Colon (tissue), 2 donors: ENCODE data around the gene KRTAP12-3.
"Not testable (repeated sequence)": the region's sequence is repeated elsewhere in the genome, so short reads cannot be mapped to it uniquely, and the experiment has no call there.

Source experiments
- FAIRE-seq: peaks from 2 replicates; lab custom pipeline; 2012; peaks lifted over from hg19 to GRCh38; lab: Jason Lieb, UNC
- donor health status: control.
- donor health status: control.

Gene KRTAP12-3, protein sequence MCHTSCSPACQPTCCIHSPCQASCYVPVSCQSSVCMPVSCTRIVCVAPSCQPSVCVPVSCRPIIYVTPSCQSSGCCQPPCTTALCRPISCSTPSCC

DNA sequence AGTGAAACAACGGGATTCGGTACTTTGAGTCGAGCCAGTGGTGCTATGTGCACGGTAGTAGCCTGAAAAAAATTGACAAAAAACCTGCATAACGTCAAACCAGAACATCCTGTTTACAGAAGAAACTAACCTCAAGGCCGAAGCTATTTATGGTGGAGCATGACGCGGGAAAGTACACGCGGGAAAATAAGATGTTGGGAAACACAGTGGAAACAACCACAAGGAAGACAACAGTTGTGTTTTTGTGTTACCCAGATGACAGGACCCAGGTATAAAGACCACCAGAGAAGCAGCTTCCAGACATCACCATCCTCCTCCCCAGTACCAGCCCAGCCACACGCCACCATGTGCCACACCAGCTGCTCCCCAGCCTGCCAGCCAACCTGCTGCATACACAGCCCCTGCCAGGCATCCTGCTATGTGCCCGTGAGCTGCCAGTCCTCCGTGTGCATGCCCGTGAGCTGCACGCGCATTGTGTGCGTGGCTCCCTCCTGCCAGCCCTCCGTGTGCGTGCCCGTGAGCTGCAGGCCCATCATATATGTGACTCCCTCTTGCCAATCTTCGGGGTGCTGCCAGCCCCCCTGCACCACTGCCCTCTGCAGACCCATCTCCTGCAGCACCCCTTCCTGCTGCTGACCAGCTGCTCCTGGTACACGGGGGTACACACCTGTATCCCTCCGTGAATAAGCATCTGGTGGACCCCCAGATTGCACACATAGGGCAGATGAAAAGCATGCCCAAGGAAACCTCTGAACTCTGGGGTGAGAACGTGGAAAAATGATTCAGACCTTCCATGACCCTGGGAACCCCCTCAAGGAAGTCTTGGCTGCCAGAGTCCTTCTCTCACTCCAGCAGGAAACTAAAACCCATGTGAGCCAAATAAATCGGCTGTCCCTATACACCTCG, at the start of gene KRTAP12-3:
Gene KRTAP12-3, plus strand, starts transcription at position 298 of the 906 bp plus-strand sequence. Its CDS starts 48 bp downstream, at position 346.
- no peak for FAIRE-seq

DNA sequence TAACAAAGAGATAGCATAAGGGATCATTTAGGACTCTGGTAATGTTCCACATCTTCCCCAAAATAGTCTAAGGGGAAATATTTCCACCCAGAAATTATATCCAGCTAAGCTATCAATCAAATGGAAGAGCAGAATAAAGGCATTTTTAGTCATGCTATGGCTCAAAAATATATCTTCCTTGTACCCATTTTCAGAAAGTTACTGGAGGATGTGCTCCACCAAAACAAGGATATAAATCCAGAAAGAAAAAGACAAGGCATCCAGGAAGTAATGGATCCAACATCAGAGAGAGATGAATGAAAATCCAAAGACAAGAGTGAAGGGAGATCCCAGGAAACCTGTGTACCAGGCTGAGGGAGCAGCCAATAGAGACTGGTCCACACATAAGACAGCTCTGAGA, 48.5 kb upstream of the KRTAP12-3 start:
- FAIRE-seq, result no peak

DNA sequence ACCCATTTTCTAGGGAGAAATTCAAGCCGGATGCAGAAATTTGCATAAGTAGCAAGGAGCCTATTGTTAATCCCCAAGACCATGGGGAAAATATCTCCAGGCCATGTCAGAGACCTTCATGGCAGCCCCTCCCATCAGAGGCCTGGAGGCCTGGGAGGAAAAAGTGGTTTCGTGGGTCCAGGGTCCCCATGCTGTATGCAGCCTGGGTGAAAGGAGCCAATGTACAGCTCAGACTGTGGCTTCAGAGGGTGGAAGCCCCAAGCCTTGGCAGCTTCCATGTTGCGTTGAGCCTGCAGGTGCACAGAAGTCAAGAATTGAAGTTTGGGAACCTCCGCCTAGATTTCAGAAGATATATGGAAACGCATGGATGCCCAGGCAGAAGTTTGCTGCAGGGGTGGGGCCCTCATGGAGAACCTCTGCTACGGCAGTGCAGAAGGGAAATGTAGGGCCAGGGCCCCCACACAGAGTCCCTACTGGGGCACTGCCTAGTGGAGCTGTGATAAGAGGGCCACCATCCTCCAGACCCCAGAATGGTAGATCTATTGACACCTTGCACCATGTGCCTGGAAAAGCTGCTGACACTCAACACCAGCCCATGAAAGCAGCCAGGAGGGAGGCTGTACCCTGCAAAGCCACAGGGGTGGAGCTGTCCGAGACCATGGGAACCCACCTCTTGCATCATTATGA, 47.4 kb upstream of the KRTAP12-3 start:
- not testable (repeated sequence) for FAIRE-seq

DNA sequence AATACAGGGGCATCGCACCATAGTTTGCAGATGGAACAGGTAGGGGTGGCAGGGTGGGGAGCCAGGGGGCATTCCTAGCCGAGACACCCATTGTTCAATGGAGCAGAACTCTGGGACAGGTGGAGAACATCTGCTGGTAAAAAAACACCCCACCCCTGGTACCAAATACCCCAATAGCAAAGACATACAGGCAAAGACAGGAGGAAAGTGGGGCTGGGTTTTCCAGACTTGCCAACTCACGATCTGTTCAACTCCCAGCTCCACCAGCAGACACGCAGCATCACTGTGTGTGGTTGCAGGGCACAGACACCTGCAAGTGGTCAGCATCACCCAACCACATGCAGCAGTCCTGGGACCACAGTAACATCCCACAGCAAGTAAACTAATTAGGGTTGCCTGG, 46.2 kb upstream of the KRTAP12-3 start:
- FAIRE-seq, result no peak

DNA sequence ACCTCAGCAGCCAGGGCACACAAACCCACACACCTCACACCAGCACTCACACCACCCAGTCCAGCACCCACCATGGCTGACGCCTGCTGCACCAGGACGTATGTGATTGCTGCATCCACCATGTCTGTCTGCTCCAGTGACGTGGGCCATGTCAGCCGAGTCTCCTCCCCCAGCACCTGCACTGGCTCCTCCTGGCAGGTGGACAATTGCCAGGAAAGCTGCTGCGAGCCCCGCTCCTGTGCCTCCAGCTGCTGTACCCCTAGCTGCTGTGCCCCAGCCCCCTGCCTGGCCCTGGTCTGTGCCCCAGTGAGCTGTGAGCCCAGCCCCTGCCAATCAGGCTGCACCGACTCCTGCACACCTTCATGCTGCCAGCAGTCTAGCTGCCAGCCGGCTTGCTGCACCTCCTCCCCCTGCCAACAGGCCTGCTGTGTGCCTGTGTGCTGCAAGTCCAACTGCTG, 45.7 kb upstream of the KRTAP12-3 start, which contains the start of gene KRTAP10-8:
Gene KRTAP10-8, plus strand, starts transcription at position 51 of the 458 bp plus-strand sequence. Its CDS starts 22 bp downstream, at position 73.
- FAIRE-seq, result no peak

DNA sequence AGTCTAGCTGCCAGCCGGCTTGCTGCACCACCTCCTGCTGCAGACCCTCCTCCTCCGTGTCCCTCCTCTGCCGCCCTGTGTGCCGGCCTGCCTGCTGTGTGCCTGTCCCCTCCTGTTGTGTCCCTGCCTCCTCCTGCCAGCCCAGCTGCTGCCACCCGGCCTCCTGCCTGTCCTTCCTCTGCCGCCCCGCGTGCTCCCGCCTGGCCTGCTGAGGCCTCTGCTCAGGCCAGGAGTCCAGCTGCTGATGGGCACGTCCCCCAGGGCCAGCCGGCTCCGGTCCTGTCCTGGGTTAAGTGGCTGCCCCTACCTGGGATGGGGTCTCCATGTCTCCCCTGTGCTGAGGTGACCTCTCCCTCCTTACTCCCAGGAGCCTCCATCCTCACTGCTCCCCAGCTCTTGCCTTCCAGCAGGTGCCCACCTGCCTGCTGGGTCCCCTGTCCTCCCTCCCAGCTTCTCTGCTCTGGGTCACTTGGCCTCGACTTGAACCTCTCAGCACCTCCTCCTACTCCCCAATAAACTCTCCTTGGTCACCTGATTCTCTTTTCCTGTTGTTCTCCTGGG, 45.0 kb upstream of the KRTAP12-3 start:
- no peak for FAIRE-seq

DNA sequence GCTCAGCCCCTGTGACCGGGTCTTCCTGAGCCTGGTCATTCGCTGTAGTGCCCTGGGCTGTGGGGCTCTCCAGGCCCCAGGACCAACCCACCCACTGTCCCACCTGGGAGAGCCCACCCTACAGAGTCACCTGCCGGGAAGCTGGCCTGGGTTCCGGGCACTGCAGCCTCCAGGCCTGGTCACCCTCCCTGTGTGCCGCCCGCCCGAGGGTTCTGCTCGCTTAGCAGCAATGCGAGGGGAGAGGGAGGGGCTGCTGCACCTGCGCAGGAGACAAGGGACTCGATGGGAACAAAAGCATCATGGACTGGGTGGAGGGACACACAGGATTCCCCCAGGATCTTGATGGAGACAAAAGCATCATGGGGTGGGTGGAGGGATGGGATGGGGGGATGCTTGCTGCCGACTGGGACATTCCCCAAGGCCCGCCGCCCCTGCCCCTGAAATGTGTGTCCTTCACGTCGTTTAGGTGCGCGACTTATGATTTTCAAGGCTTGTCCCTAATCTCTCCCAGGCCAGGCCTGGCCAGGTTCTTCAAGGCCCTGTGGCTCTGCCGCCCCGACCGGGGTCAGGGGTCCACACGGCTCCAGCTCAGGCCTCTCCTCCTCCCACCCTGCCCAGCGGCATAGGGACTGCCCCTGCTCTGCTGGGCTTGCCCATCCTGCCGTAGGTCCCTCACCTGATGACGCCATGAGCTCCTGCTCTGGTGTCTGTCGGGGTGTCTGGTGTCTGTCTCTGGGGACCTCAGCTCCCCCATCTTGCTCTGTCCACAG, 44.2 kb upstream of the KRTAP12-3 start:
- no peak for FAIRE-seq

DNA sequence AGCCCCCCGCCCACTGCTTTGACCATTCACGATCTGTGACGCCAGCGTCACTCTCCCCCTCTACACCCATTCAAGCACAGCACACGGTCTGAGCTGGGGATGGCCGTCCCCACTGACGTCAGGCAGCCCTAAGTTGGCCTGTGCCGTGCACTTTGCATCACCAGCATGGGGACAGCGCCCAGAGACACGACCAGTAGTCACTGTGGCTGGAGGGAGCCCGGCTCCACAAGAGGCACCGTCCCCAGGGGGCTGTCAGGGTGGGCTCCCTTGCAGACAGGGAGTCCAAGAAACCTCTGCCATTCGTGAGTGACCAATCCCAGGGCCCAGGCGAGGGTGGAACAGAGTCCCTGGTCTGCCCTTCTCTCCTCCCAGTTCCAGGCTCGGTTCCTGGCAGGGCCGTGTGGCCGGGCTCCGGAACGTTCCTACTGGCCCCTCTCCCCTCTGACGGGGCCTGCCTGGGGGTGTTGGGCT, 43.5 kb upstream of the KRTAP12-3 start:
- FAIRE-seq, result no peak

DNA sequence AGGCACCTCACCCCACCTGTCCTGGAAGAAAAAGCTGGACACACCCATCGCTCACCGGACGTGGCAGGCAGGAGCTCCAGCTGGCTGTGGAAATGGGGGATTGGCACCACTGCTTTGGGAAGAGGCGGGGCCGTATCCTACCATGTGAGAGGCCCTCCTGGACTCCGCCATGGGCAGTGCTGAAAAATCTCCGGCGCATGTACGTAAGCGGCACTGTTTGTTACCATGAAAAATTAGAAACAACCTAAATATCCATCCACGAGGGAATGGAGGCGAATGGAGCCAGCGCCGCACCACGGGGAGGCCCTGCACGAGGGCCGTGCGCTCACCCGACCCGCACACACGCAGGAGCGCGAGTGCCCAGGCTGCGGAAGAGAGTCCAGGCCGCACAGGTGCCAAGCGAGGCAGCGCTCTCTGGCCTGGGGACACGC, 42.8 kb upstream of the KRTAP12-3 start:
- FAIRE-seq, result no peak

DNA sequence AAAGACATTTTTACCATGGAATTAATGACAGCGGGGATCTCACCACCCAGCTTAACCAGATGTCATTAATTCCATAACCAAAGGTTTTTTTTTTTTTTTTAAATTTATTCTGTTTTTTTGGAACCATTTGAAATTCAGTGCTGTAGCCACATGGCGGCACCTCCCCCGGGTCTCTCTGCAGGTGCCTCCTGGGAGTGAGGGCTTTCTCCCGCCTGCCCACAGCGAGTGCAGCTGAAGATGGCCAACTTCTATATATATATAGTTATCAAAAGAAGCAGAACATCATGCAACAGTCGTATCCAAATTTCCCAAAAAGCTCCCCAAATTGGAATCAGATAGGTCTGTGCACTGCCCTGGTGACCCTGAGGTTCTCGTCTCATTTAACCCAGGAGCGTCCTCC, 42.3 kb upstream of the KRTAP12-3 start:
- FAIRE-seq, result no peak

DNA sequence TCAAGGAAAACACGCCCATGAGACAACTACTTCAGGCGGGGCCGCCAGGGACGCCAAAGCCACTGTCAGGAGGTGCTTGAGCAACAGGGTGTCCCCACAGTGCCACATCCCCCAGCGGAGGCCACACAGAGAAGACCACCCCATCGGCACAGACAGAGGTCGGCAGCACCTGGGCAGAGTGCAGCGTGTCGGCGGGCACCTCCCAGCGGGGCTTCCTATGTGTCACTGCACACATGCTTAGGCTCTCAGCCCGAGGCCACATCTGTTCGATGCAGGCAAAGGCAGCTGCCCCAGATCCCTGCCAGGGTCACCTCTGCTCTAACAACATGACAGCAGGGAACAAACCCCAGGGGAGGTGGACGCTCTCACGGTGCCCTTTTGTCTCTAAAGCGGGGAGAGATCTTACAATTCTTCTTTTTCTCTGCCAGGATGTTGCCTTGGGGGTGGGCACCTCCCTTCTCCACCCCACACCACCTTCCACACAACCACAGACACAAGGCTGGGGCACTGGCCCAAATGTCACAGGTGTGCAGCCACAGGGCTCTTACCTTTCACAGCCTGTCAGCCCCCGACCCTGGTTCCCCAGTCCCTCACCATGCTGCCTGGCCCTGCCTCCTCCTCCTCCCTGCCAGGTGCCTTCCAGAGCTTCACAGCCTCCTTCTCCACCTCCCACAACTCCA, 41.7 kb upstream of the KRTAP12-3 start:
- FAIRE-seq, result no peak

DNA sequence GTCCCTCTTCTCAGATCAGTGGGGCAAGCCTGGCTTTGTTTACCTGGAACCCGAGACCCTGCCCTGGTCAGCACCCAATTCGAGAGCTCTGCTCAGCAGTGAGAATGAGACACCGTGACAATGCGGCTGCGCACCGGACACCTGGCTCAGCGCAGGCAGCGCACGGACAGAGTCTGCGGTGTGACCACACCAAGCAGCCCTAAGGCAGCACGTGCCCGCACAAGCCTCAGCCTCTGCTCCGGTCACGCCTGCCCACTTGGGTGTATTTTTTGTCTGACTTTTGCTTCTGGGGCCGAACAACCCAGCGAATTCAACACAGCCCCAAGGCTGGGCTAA, 41.2 kb upstream of the KRTAP12-3 start:
- no peak for FAIRE-seq

DNA sequence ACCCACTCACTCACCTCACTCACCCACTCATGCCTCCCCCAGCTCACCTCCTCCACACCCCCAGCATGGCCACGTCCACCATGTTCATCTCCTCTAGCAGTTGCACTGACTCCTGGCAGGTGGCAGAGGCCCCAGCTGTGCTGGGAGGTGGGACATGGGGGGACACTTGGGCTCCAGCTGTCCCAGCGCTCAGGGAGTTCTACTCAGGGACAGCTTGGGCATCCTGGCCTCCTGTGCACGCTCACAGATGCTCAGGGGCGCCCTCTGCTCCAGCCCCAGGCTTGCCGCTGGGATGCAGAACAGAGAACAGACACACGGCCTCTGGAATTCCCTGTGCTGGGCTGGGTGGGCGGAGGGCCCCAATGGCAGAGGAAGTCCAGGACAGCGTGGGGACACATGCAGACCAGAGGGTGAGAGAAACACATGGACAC, 40.6 kb upstream of the KRTAP12-3 start:
- FAIRE-seq, result no peak

DNA sequence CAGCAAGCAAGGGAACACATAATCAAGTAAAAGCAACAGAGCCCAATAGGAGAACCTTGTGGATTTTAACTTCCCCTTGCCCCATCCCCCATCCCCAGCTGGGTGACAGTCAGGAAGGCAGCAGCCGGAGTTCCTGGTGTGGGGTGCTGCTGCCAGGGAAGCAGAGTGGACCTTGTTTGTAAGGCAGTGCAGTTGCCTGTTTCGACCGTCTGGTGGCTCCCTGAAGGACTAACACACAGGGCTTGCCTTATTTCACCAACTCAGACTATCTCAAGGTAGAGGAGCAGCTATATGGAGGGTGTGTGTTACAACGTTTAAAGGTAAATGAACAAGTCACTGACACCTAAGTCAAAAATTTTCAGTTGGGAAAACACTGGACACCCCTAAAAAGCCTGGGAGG, 39.2 kb upstream of the KRTAP12-3 start:
- no peak for FAIRE-seq

DNA sequence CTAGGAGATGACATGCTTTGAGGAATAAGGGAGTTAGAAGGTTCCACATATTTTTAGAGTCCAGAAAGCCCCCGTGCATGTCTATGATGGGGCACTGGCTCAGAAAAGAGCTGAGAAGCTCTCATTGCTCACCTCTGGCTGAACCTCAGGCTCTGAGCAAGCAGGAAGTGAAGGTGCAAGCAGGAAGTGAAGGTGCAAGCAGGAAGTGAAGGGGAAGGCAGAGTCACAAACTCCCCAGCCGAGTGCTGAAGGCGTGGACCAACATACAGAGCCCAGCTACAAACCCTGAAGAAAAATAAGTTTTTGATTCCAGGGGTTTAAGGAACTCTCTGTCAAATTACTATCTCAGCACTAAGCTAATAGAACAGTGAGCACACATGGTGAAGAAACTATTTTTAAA, 38.8 kb upstream of the KRTAP12-3 start:
- no peak for FAIRE-seq

DNA sequence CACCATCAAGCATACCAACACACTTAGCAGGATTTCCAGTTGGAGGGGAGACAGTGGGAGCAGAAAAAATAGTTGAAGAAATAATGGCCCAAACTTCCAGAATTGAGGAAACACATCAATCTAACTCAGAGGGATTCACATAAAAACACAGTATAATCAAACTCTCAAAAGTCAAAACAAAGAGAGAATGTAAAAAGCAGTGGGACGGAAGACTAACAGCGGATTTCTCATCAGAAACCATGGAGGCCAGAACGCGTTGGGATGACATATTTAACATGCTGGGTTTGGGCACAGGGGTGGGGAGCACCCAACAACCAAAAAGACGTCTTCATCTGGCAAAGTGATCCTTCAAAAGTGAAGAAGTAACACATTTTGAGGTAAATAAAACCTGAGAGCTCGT, 37.8 kb upstream of the KRTAP12-3 start:
- FAIRE-seq, result no peak

DNA sequence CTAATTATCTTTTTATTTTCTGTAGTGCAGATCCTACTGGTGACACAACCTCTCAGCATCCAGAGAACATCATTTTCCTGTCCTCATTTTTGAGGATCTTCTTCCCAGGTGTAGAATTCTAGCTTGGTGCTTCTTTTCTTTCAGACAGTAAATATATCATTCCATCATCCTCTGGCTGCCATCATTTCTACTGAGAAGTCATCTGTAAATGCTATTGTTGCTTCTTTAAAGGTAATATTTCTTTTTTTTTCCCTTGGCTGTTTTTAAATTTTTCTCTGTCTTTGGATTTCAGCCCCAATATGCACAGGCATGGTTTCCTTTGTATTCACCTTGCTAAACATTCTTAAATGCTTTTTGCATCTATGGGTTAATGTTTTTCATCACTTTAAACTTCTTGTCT, 34.2 kb upstream of the KRTAP12-3 start:
- no peak for FAIRE-seq

DNA sequence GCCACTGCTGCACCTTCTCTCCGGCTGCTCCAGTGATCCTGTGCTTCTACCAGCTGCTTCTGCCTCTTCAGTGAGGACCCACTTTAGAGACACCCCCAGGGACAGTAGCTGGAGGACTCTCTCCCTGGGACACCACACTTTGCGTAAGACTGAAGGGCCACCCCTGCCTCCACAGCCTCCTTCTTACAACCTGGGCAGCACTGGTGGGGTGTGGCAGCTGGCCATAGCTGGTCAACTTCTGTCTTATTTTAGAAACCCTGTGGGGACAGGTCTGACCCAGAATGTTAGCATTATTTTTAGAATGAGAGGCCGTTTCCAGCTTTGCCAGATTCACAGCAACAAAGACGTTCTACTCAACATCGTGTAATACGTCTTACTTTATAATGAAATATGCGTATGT, 32.0 kb upstream of the KRTAP12-3 start:
- FAIRE-seq, result no peak

DNA sequence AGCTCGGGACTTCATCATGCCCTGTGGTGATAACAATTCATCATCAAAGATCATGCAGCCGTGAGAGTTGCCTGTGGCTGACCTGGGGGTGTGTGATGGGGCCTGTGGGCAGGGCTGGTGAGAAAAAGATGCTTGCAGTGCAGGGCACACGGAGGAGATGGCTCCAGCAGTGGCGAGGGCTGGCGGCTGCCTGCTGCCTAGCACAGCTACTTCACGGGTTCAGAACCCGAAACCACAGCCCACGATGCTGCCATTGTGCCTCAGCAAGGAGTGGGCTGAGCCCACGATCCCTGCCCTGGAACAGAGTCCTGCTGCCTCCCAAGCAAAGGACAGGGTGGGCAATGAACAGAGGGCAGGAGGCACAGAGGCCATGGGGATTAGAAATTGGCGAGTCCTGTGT, 31.5 kb upstream of the KRTAP12-3 start:
- FAIRE-seq, result no peak

DNA sequence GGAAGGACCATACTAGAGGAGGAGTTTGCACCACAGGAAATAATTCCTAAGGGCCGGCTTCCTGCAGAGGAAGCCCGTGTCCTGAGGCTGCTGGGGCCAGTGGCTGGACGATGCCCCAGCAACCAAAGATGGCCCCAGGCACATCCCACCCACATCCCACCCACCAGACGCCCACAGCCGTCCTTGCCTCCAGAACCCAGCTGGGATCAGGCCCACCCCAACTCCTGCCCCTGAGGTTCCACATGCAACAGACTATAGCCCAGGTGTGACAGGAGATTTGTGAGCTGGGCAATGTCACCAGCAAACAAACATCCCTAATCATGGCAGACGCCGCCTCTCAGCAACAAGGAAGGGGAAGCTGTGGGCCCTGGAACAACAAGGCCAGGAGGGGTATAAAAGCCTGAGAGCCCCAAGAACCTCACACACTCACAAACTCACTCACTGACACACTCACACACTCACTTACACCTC, 31.0 kb upstream of the KRTAP12-3 start, which contains the start of gene KRTAP10-9:
Gene KRTAP10-9, plus strand, starts transcription at position 421 of the 471 bp plus-strand sequence. CDS start 79 bp downstream, outside the sequence.
- FAIRE-seq, result no peak
